GM23338 (cell line): ENCODE results near the gene PAQR5.

ENCODE experiments used
- CREB1 ChIP-seq: fragments of 250-450 bp; sonication (Bioruptor Pico); IDR thresholded peaks from 2 replicates; pipeline ENCODE4 v1.5.0; 2020; ENCODE audit warnings: low read depth, mild to moderate bottlenecking, moderate library complexity
- EZH2 ChIP-seq: fragments of 200-600 bp; sonication (generic); IDR thresholded peaks from one replicate; pipeline ENCODE4 v1.8.0; 2017; ENCODE audit warnings: antibody characterized with exemption, mild to moderate bottlenecking, low read depth; ENCODE audit not compliant: unreplicated experiment
- JUNB ChIP-seq: IDR thresholded peaks from one replicate; pipeline ENCODE4 v1.6.1; 2016; ENCODE audit warnings: antibody characterized with exemption; ENCODE audit not compliant: unreplicated experiment
- POLR2AphosphoS5 ChIP-seq: IDR thresholded peaks from 2 replicates; pipeline ENCODE4 v1.6.1; 2016; ENCODE audit warnings: antibody characterized with exemption, low read depth
- REST ChIP-seq: IDR thresholded peaks from one replicate; pipeline ENCODE4 v1.6.1; 2018; ENCODE audit warnings: antibody characterized with exemption; ENCODE audit not compliant: unreplicated experiment
- STAT1 ChIP-seq: IDR thresholded peaks from one replicate; pipeline ENCODE4 v1.6.1; 2016; ENCODE audit warnings: antibody characterized with exemption; ENCODE audit not compliant: unreplicated experiment
- TF ChIP-seq, protein P1 (sequence below), 2 experiments: fragments of 200-600 bp in 1 of 2; sonication (generic) in 1 of 2; conservative IDR thresholded peaks; 2 replicates each; pipeline versions ENCODE4 v1.5.1 to v1.6.1; 2016 to 2017; ENCODE audit warnings: antibody characterized with exemption in 2 of 2, low read depth in 2 of 2, mild to moderate bottlenecking in 2 of 2, moderate library complexity in 1 of 2

DNA sequence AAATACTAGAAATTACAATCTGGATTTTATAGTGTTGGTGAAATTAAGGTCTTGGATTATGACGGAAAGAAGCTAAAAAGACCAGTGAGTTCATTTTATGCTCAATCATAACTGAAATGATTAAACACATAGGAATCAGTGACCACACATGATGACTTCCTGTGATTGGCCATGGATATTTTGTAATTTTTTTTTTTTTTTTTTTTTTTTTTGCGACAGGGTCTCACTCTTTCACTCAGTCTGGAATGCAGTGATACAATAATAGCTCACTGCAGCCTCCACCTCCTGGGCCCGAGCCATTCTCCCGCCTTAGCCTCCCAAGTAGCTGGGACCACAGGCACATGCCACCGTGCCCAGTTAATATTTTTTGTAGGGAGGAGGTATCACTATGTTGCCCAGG is 47.4 kb downstream of the PAQR5 start:
- TF ChIP-seq, protein P1, sequence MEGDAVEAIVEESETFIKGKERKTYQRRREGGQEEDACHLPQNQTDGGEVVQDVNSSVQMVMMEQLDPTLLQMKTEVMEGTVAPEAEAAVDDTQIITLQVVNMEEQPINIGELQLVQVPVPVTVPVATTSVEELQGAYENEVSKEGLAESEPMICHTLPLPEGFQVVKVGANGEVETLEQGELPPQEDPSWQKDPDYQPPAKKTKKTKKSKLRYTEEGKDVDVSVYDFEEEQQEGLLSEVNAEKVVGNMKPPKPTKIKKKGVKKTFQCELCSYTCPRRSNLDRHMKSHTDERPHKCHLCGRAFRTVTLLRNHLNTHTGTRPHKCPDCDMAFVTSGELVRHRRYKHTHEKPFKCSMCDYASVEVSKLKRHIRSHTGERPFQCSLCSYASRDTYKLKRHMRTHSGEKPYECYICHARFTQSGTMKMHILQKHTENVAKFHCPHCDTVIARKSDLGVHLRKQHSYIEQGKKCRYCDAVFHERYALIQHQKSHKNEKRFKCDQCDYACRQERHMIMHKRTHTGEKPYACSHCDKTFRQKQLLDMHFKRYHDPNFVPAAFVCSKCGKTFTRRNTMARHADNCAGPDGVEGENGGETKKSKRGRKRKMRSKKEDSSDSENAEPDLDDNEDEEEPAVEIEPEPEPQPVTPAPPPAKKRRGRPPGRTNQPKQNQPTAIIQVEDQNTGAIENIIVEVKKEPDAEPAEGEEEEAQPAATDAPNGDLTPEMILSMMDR (conservative IDR thresholded peaks at IDR 0.05; ENCODE audit: low read depth in 2 of 2): no peak
- no peak for TF ChIP-seq POLR2AphosphoS5
- TF ChIP-seq EZH2: no peak
- TF ChIP-seq CREB1 (CRISPR knock-in tag): no peak
- no peak for TF ChIP-seq STAT1
- no peak for TF ChIP-seq REST
- TF ChIP-seq JUNB: no peak
